ENCODE measurements around the gene WDR38.

Gene WDR38

GRCh38 chr9:124886866-124887492, 33.7 kb downstream of the WDR38 start:
- no peaks in the 10 kb centered on the region for H3K4me1 ChIP-seq (ENCODE audit: control insufficient read depth, low read length)
- peaks cover 31% of the 10 kb centered on the region for H3K36me3 ChIP-seq (ENCODE audit: control insufficient read depth, low read length)
- TF ChIP-seq EZH2phosphoT487 (IDR thresholded peaks at IDR 0.05; ENCODE audit: borderline replicate concordance, low read length) (no peak), CTCF (IDR thresholded peaks at IDR 0.05; ENCODE audit: low read depth, low read length, poor library complexity, severe bottlenecking) (no peak)
- no peaks in the 10 kb centered on the region for H3K79me2 ChIP-seq (ENCODE audit: control insufficient read depth, low read length)
- no peaks in the 10 kb centered on the region for H3F3A ChIP-seq (ENCODE audit: control insufficient read depth, insufficient read depth)
- no peaks in the 10 kb centered on the region for H3K27me3 ChIP-seq (ENCODE audit: control insufficient read depth, low read length)
- no peak overlapping the region for H3K4me2 ChIP-seq (ENCODE audit: low read length)
- no peaks in the 10 kb centered on the region for H3K9me3 ChIP-seq (ENCODE audit: control insufficient read depth, insufficient read depth, low read length)
- H4K20me1 ChIP-seq (ENCODE audit: control insufficient read depth, insufficient read depth, low read depth, low read length): no peaks in the 10 kb centered on the region
- no peaks in the 10 kb centered on the region for H3K9me2 ChIP-seq (replicated peaks; ENCODE audit: control insufficient read depth, low read length)
- H3K4me3 ChIP-seq (ENCODE audit: low read length): no peak overlapping the region
- H3K27ac ChIP-seq (ENCODE audit: low read depth, low read length): no peak overlapping the region

- no peak overlapping the region for H3K27ac ChIP-seq (ENCODE audit: low read depth, low read length)
- no peak overlapping the region for H3K4me3 ChIP-seq (ENCODE audit: low read length)
- no peaks in the 10 kb centered on the region for H4K20me1 ChIP-seq (ENCODE audit: control insufficient read depth, insufficient read depth, low read depth, low read length)
- TF ChIP-seq EZH2phosphoT487 (IDR thresholded peaks at IDR 0.05; ENCODE audit: borderline replicate concordance, low read length) (no peak), CTCF (IDR thresholded peaks at IDR 0.05; ENCODE audit: low read depth, low read length, poor library complexity, severe bottlenecking) (no peak)
- H3K36me3 ChIP-seq (ENCODE audit: control insufficient read depth, low read length): peaks cover 31% of the 10 kb centered on the region
- H3K4me1 ChIP-seq (ENCODE audit: control insufficient read depth, low read length): no peaks in the 10 kb centered on the region
- no peaks in the 10 kb centered on the region for H3K27me3 ChIP-seq (ENCODE audit: control insufficient read depth, low read length)
- no peak overlapping the region for H3K4me2 ChIP-seq (ENCODE audit: low read length)
- no peaks in the 10 kb centered on the region for H3F3A ChIP-seq (ENCODE audit: control insufficient read depth, insufficient read depth)
- H3K9me2 ChIP-seq (replicated peaks; ENCODE audit: control insufficient read depth, low read length): no peaks in the 10 kb centered on the region
- H3K9me3 ChIP-seq (ENCODE audit: control insufficient read depth, insufficient read depth, low read length): no peaks in the 10 kb centered on the region
- no peaks in the 10 kb centered on the region for H3K79me2 ChIP-seq (ENCODE audit: control insufficient read depth, low read length)
Observed at GRCh38 chr9:124887832-124888231, 34.6 kb downstream of the WDR38 start.

- no peak overlapping the region for H3K27ac ChIP-seq (ENCODE audit: low read depth, low read length)
- H3F3A ChIP-seq (ENCODE audit: control insufficient read depth, insufficient read depth): peaks cover 3% of the 10 kb centered on the region; the same call in 1 of the 2 replicates
- TF ChIP-seq EZH2phosphoT487 (IDR thresholded peaks at IDR 0.05; ENCODE audit: borderline replicate concordance, low read length) (no peak), CTCF (IDR thresholded peaks at IDR 0.05; ENCODE audit: low read depth, low read length, poor library complexity, severe bottlenecking) (no peak)
- H4K20me1 ChIP-seq (ENCODE audit: control insufficient read depth, insufficient read depth, low read depth, low read length): no peaks in the 10 kb centered on the region
- H3K9me2 ChIP-seq (replicated peaks; ENCODE audit: control insufficient read depth, low read length): no peaks in the 10 kb centered on the region
- no peaks in the 10 kb centered on the region for H3K27me3 ChIP-seq (ENCODE audit: control insufficient read depth, low read length)
- no peak overlapping the region for H3K4me2 ChIP-seq (ENCODE audit: low read length)
- no peaks in the 10 kb centered on the region for H3K4me1 ChIP-seq (ENCODE audit: control insufficient read depth, low read length)
- no peaks in the 10 kb centered on the region for H3K9me3 ChIP-seq (ENCODE audit: control insufficient read depth, insufficient read depth, low read length)
- H3K4me3 ChIP-seq (ENCODE audit: low read length): no peak overlapping the region
- H3K79me2 ChIP-seq (ENCODE audit: control insufficient read depth, low read length): no peaks in the 10 kb centered on the region
- peaks cover 42% of the 10 kb centered on the region for H3K36me3 ChIP-seq (ENCODE audit: control insufficient read depth, low read length)
Observed at GRCh38 chr9:124889006-124889405, 35.7 kb downstream of the WDR38 start.
